Measurements from ENCODE around the gene COL4A5. TPM values are rescaled to one million over a fixed set of nuclear protein-coding genes. Genes with fewer than 3 reads are reported as not detected.

COL4A5 gene
- total RNA-seq, 1 experiment from 2014 or later, result 29.4 TPM

GRCh38 chrX:108732630-108733321 lies 293.1 kb downstream of the COL4A5 start:
- H3K9me3 ChIP-seq (ENCODE audit: control insufficient read depth in 1 of 2, insufficient read depth in 1 of 2, low read depth in 1 of 2, low read length in 2 of 2), result no peaks in the 10 kb centered on the region
- no peak for DNase-seq (ENCODE audit: low read depth, low spot score)
- no peaks in the 10 kb centered on the region for H3K36me3 ChIP-seq (ENCODE audit: control insufficient read depth in 1 of 2, insufficient read depth in 2 of 2, low read length in 2 of 2)
- ChIA-PET POLR2A (no interaction called here), CTCF (no interaction called here), RAD21 (ENCODE audit: low non-redundant PET in 1 of 2, low total read pairs in 2 of 2, uncharacterized antibody in 2 of 2, unreplicated experiment in 2 of 2) (no interaction called here)
- intact Hi-C loops (cut with micrococcal nuclease), result no loop called here
- no peaks in the 10 kb centered on the region for H4K20me1 ChIP-seq (ENCODE audit: insufficient read depth)
- H3K27me3 ChIP-seq (ENCODE audit: insufficient read depth, low read length), result no peaks in the 10 kb centered on the region
- no peaks in the 10 kb centered on the region for H3K4me1 ChIP-seq (ENCODE audit: control insufficient read depth in 1 of 2, insufficient read depth in 2 of 2, low read length in 2 of 2)
- no peaks in the 10 kb centered on the region for H3K79me2 ChIP-seq (ENCODE audit: insufficient read depth, low read length)
- no peak for ATAC-seq
- H3K27ac ChIP-seq (ENCODE audit: low read depth, low read length), result no peak overlapping the region
- H3K9ac ChIP-seq (ENCODE audit: low read length), result no peak overlapping the region
- TF ChIP-seq POLR2AphosphoS5 (IDR thresholded peaks at IDR 0.05; ENCODE audit: low read depth, low read length) (no peak), ATF3 (IDR thresholded peaks at IDR 0.05) (no peak), RAD21 (IDR thresholded peaks at IDR 0.05; ENCODE audit: low read depth) (no peak), ELF1 (IDR thresholded peaks at IDR 0.05; ENCODE audit: borderline replicate concordance, low read depth) (no peak), TCF7L2 (IDR thresholded peaks at IDR 0.05; ENCODE audit: borderline replicate concordance, extremely low read depth, insufficient read depth, insufficient read length) (no peak), EZH2phosphoT487 (IDR thresholded peaks at IDR 0.05; ENCODE audit: borderline replicate concordance) (no peak), YY1 (IDR thresholded peaks at IDR 0.05; ENCODE audit: extremely low read depth, insufficient replicate concordance, low read depth, low read length) (no peak), ZFX (IDR thresholded peaks at IDR 0.05) (no peak), CBX3 (IDR thresholded peaks at IDR 0.05; ENCODE audit: low read depth) (no peak), ZBTB33 (IDR thresholded peaks at IDR 0.05; ENCODE audit: extremely low read depth, insufficient replicate concordance, low read length) (no peak), CTCF (IDR thresholded peaks at IDR 0.05 in 2 of 3, conservative IDR thresholded peaks at IDR 0.05 in 1 of 3; ENCODE audit: borderline replicate concordance in 1 of 3, insufficient read depth in 1 of 3, low read depth in 2 of 3, low read length in 2 of 3) (no peak), EZH2 (IDR thresholded peaks at IDR 0.05) (no peak)
- TF ChIP-seq, protein P1, sequence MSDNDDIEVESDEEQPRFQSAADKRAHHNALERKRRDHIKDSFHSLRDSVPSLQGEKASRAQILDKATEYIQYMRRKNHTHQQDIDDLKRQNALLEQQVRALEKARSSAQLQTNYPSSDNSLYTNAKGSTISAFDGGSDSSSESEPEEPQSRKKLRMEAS (IDR thresholded peaks at IDR 0.05), result no peak
- TF ChIP-seq, protein P2, sequence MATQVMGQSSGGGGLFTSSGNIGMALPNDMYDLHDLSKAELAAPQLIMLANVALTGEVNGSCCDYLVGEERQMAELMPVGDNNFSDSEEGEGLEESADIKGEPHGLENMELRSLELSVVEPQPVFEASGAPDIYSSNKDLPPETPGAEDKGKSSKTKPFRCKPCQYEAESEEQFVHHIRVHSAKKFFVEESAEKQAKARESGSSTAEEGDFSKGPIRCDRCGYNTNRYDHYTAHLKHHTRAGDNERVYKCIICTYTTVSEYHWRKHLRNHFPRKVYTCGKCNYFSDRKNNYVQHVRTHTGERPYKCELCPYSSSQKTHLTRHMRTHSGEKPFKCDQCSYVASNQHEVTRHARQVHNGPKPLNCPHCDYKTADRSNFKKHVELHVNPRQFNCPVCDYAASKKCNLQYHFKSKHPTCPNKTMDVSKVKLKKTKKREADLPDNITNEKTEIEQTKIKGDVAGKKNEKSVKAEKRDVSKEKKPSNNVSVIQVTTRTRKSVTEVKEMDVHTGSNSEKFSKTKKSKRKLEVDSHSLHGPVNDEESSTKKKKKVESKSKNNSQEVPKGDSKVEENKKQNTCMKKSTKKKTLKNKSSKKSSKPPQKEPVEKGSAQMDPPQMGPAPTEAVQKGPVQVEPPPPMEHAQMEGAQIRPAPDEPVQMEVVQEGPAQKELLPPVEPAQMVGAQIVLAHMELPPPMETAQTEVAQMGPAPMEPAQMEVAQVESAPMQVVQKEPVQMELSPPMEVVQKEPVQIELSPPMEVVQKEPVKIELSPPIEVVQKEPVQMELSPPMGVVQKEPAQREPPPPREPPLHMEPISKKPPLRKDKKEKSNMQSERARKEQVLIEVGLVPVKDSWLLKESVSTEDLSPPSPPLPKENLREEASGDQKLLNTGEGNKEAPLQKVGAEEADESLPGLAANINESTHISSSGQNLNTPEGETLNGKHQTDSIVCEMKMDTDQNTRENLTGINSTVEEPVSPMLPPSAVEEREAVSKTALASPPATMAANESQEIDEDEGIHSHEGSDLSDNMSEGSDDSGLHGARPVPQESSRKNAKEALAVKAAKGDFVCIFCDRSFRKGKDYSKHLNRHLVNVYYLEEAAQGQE (IDR thresholded peaks at IDR 0.05; ENCODE audit: low read depth), result no peak
- H3K9me2 ChIP-seq (ENCODE audit: insufficient read depth), result no peaks in the 10 kb centered on the region
- no peak overlapping the region for H3K4me3 ChIP-seq (replicated peaks in 1 of 2; ENCODE audit: low read depth in 1 of 2, low read length in 2 of 2)
- no peak overlapping the region for H2AFZ ChIP-seq (ENCODE audit: low read depth, low read length, poor library complexity, severe bottlenecking)
- no peak overlapping the region for H3K4me2 ChIP-seq (ENCODE audit: low read length)
- no TSS peak for BruUV-seq (replicated peaks)
